Measurements from ENCODE around the gene BLCAP.

- no peak for TF ChIP-seq CTCF (IDR thresholded peaks at IDR 0.05; ENCODE audit: insufficient read depth, low read length)
- no peak for TF ChIP-seq GABPA (IDR thresholded peaks at IDR 0.05; ENCODE audit: low read depth)
- TF ChIP-seq REST (IDR thresholded peaks at IDR 0.05; ENCODE audit: insufficient replicate concordance, low read depth), result no peak
- no peak for TF ChIP-seq POLR2AphosphoS5 (IDR thresholded peaks at IDR 0.05; ENCODE audit: low read depth)
- TF ChIP-seq SPI1 (IDR thresholded peaks at IDR 0.05; ENCODE audit: borderline replicate concordance, low read depth), result no peak
These were observed 8.8 kb downstream of the BLCAP start for GRCh38 chr20:37518606-37519507.

Measured in HL-60 (cell line).